GM06990 (cell line): ENCODE measurements around the gene DSEL.

Source experiments
- DNase-seq: peaks from one replicate; pipeline ENCODE4 v3.0.0-alpha.2; 2011; ENCODE audit not compliant: insufficient read length; ENCODE audit errors: extremely low read depth
- H3K27me3 ChIP-seq: replicated peaks from 2 replicates; pipeline ENCODE4 v1.6.0; 2011; ENCODE audit warnings: low read length; ENCODE audit not compliant: control insufficient read depth, insufficient read depth
- H3K36me3 ChIP-seq: 2 replicates; pipeline ENCODE4 v1.5.1; 2011; ENCODE audit warnings: low read length; ENCODE audit not compliant: control insufficient read depth, insufficient read depth
- H3K4me3 ChIP-seq: replicated peaks from 2 replicates; pipeline ENCODE4 v1.5.1; 2011; ENCODE audit warnings: low read depth, mild to moderate bottlenecking, control low read depth, low read length
- TF ChIP-seq, protein P1 (sequence below): IDR thresholded peaks from 2 replicates; pipeline ENCODE4 v1.5.1; 2011; ENCODE audit warnings: low read length, control low read depth, mild to moderate bottlenecking, inconsistent platforms; ENCODE audit not compliant: insufficient read depth, poor library complexity, severe bottlenecking

Gene DSEL

DNA sequence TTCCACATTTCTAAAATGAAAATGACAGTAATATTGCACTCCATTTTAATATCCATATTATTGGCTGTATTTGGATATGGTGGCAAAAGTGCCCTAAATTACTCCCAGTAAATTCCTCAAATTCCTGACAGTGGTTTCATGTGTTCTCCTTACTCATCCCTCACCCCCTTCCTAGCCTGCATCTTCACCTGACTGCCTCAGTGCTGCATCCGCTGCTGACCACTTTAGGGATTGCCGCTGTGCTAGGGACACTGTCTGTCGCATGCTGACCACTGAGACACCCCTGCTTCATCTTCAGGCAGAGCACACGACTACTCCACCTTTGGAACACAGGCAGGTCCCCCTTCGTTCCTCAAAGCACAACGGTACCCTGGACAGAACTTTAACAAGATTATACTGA lies 32.6 kb downstream of the DSEL start:
- TF ChIP-seq, protein P1, sequence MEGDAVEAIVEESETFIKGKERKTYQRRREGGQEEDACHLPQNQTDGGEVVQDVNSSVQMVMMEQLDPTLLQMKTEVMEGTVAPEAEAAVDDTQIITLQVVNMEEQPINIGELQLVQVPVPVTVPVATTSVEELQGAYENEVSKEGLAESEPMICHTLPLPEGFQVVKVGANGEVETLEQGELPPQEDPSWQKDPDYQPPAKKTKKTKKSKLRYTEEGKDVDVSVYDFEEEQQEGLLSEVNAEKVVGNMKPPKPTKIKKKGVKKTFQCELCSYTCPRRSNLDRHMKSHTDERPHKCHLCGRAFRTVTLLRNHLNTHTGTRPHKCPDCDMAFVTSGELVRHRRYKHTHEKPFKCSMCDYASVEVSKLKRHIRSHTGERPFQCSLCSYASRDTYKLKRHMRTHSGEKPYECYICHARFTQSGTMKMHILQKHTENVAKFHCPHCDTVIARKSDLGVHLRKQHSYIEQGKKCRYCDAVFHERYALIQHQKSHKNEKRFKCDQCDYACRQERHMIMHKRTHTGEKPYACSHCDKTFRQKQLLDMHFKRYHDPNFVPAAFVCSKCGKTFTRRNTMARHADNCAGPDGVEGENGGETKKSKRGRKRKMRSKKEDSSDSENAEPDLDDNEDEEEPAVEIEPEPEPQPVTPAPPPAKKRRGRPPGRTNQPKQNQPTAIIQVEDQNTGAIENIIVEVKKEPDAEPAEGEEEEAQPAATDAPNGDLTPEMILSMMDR: no peak
- Histone ChIP-seq H3K4me3 (no peak overlapping the region), H3K27me3 (no peaks in the 10 kb centered on the region), H3K36me3 (no peaks in the 10 kb centered on the region)
- no peak for DNase-seq

DNA sequence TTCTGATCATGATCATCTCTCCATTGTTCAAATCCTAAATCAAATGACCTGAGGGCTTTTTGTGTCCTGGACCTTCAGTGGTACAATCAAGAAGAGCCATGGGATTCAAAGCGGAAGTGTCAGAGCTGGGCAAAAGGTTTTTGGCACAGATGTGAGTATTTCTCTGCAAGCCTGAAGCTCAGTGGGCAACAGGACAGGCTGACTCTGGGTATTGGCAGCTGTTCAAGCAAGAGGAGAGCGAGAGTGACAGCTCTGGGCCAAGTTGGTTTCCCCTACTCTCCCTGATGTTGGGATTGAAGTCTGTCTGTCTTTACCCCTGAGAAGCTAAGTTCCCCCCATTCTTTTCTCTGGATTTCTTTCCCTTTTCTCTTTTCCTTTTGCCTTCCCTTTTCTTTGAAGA lies 33.3 kb downstream of the DSEL start:
- Histone ChIP-seq H3K4me3 (no peak overlapping the region), H3K27me3 (no peaks in the 10 kb centered on the region), H3K36me3 (no peaks in the 10 kb centered on the region)
- DNase-seq: no peak
- TF ChIP-seq, protein P1: no peak

DNA sequence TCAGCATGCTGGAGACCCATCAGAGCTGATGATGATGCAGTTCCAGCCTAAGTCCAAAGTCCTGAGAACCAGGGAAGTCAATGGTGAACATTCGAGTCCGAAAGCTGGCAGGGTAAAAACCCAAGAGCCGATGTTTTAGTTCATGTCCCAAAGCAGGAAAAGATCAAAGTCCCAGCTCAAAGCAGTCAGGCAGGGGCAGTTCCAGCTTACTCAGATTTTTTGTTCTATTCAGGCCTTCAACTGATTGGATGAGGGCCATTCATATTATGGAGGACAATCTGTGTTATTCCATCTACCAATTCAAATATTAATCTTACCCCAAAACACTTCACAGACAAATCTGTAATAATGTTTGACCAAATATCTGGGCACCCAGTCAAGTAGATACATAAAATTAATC lies 38.3 kb downstream of the DSEL start:
- H3K36me3 ChIP-seq: no peaks in the 10 kb centered on the region
- TF ChIP-seq, protein P1: no peak
- no peak for DNase-seq
- no peaks in the 10 kb centered on the region for H3K27me3 ChIP-seq
- H3K4me3 ChIP-seq: no peak overlapping the region

DNA sequence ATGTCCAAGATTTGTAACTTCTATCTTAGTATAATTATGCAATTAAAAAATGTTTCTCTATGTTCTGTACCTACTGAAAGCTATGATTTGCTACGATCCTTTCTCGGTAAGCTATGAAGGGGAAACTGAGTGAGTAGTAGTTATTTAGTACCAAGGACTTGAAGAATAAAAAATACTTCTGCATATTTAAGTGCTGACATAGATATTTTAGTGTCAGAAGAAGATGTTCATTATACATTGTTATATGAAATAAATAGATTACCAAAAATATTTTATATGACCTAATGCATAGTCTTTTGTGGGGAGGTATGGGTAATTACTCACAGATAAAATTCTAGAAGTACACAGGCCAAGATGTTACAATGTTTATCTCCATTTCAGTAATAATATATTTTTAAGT lies 39.0 kb downstream of the DSEL start:
- TF ChIP-seq, protein P1: no peak
- Histone ChIP-seq H3K36me3 (no peaks in the 10 kb centered on the region), H3K27me3 (no peaks in the 10 kb centered on the region), H3K4me3 (no peak overlapping the region)
- no peak for DNase-seq

DNA sequence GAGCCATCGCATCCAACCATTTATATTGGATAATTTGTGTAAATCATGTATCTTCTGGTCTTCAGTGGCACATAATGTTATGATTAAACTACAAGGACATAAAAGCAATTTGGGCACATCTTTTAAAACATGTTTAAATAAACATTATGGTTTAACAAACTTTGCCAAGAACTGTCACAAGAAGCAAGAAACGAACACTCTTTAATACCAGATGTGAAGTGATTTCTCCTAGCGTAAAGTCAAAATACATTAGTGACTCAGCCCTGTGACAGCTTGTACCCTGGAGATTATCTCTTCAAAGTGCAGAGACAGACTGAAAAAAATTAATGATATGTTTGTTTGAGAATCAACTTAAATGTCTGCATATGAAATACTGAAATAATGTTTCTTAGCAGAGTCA lies 39.9 kb downstream of the DSEL start:
- TF ChIP-seq, protein P1: no peak
- no peaks in the 10 kb centered on the region for H3K36me3 ChIP-seq
- no peak for DNase-seq
- no peak overlapping the region for H3K4me3 ChIP-seq
- no peaks in the 10 kb centered on the region for H3K27me3 ChIP-seq

DNA sequence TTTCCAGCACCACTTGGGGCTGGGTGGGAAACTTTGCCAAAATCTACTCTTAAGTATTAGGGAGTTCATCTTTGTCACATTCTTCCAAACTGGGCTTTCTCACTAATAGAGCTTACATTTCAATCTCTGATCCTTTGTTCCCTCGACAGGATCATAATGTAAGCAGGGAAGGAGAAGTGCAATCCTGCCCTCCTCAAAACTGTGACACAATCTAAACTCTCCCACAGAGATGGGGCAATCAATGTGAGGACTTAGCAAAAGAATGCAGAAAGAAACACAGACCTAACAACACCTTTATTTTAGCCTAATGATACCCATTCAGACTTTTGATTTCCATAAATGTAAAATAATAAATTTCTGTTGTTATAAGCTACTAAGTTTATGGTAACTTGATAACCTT lies 40.8 kb downstream of the DSEL start:
- TF ChIP-seq, protein P1: no peak
- H3K4me3 ChIP-seq: no peak overlapping the region
- no peak for DNase-seq
- no peaks in the 10 kb centered on the region for H3K27me3 ChIP-seq
- H3K36me3 ChIP-seq: no peaks in the 10 kb centered on the region
